Endothelial cell of umbilical vein (primary cell): ENCODE measurements around the gene HOMER1.

Source experiments
- MAX ChIP-seq: IDR thresholded peaks from 2 replicates; pipeline ENCODE4 v1.6.1; 2011; ENCODE audit not compliant: insufficient read depth, insufficient read length
- POLR2A ChIP-seq: IDR thresholded peaks from 2 replicates; pipeline ENCODE4 v1.6.1; 2012; ENCODE audit warnings: low read depth, mild to moderate bottlenecking, control low read depth, low read length
- TF ChIP-seq, protein P1 (sequence below), 2 donors: IDR thresholded peaks; 1 replicate in 1 of 2; 2 replicates in 1 of 2; pipeline ENCODE4 v1.5.1; 2011; ENCODE audit warnings: low read length in 2 of 2, mild to moderate bottlenecking in 2 of 2, moderate library complexity in 2 of 2, control low read depth in 1 of 2, inconsistent platforms in 1 of 2, low read depth in 1 of 2; ENCODE audit not compliant: insufficient read depth in 1 of 2; ENCODE audit errors: extremely low read depth in 1 of 2

GRCh38 chr5:79513308-79513703 lies 628 bp downstream of the HOMER1 start:
- TF ChIP-seq, protein P1, sequence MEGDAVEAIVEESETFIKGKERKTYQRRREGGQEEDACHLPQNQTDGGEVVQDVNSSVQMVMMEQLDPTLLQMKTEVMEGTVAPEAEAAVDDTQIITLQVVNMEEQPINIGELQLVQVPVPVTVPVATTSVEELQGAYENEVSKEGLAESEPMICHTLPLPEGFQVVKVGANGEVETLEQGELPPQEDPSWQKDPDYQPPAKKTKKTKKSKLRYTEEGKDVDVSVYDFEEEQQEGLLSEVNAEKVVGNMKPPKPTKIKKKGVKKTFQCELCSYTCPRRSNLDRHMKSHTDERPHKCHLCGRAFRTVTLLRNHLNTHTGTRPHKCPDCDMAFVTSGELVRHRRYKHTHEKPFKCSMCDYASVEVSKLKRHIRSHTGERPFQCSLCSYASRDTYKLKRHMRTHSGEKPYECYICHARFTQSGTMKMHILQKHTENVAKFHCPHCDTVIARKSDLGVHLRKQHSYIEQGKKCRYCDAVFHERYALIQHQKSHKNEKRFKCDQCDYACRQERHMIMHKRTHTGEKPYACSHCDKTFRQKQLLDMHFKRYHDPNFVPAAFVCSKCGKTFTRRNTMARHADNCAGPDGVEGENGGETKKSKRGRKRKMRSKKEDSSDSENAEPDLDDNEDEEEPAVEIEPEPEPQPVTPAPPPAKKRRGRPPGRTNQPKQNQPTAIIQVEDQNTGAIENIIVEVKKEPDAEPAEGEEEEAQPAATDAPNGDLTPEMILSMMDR (IDR thresholded peaks at IDR 0.05; ENCODE audit: extremely low read depth in 1 of 2, insufficient read depth in 1 of 2, low read depth in 1 of 2, low read length in 2 of 2) = no peak
- TF ChIP-seq POLR2A = no peak
- TF ChIP-seq MAX = no peak
